ENCODE results near the gene SLC38A2.

GRCh38 chr12:46404225-46404631 lies 31.7 kb upstream of the SLC38A2 start:
- TF ChIP-seq EZH2phosphoT487 (IDR thresholded peaks at IDR 0.05; ENCODE audit: low read length) (no peak), CTCF (IDR thresholded peaks at IDR 0.05; ENCODE audit: low read length) (no peak), EZH2 (optimal IDR thresholded peaks at IDR 0.05; ENCODE audit: low read depth, low read length) (no peak)
